Endothelial cell of umbilical vein (primary cell): ENCODE measurements around the gene KHDC3L.

Experiments
- CTCF ChIP-seq, 2 donors: IDR thresholded peaks; 1 replicate in 1 of 2; 2 replicates in 1 of 2; pipeline ENCODE4 v1.5.1; 2011; ENCODE audit warnings: low read length in 2 of 2, mild to moderate bottlenecking in 2 of 2, moderate library complexity in 2 of 2, control low read depth in 1 of 2, inconsistent platforms in 1 of 2, low read depth in 1 of 2; ENCODE audit not compliant: insufficient read depth in 1 of 2; ENCODE audit errors: extremely low read depth in 1 of 2
- EZH2 ChIP-seq: IDR thresholded peaks from 2 replicates; pipeline ENCODE4 v1.6.1; 2012; ENCODE audit warnings: borderline replicate concordance, low read depth, mild to moderate bottlenecking, moderate library complexity, low read length, inconsistent platforms; ENCODE audit not compliant: severe bottlenecking
- GATA2 ChIP-seq: IDR thresholded peaks from 2 replicates; pipeline ENCODE4 v1.7.0; 2011; ENCODE audit warnings: low read depth, mild to moderate bottlenecking, moderate library complexity, mixed read lengths, low read length; ENCODE audit not compliant: insufficient read length, insufficient read depth
- JUN ChIP-seq: IDR thresholded peaks from 2 replicates; pipeline ENCODE4 v1.6.1; 2011; ENCODE audit warnings: borderline replicate concordance, low read depth; ENCODE audit not compliant: insufficient read length, insufficient read depth
- MAX ChIP-seq: IDR thresholded peaks from 2 replicates; pipeline ENCODE4 v1.6.1; 2011; ENCODE audit not compliant: insufficient read depth, insufficient read length
- MYC ChIP-seq: IDR thresholded peaks from one replicate; pipeline ENCODE4 v1.6.1; 2011; ENCODE audit warnings: mild to moderate bottlenecking, low read depth, low read length
- POLR2A ChIP-seq: IDR thresholded peaks from 2 replicates; pipeline ENCODE4 v1.6.1; 2012; ENCODE audit warnings: low read depth, mild to moderate bottlenecking, control low read depth, low read length
- POLR2AphosphoS5 ChIP-seq: IDR thresholded peaks from 2 replicates; pipeline ENCODE4 v1.6.1; 2012; ENCODE audit warnings: low read depth, mild to moderate bottlenecking, control low read depth, low read length, moderate library complexity; ENCODE audit not compliant: insufficient read depth

DNA sequence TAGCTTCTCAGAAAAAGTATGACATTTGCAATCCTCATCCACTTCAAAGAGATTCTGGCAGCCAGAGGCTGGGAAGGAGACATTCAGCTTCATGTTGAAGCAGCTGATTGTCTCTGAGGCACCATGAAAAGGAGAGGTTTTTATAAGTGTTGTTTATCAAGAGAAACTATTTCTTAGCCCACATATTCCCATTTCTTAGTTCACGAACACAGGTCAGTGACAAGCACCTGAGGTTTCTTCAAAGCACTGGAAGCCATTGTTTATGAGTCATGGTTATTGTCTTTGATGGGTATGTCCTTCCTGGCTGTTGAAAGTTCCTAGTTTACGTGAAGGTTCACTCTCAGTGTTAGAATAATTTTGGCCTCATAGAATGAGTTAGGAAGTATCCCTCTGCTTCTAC lies 29.2 kb downstream of the KHDC3L start:
- TF ChIP-seq CTCF (IDR thresholded peaks at IDR 0.05; ENCODE audit: extremely low read depth in 1 of 2, insufficient read depth in 1 of 2, low read depth in 1 of 2, low read length in 2 of 2) = no peak
- TF ChIP-seq JUN = no peak
- no peak for TF ChIP-seq POLR2A
- TF ChIP-seq EZH2 = no peak
- TF ChIP-seq POLR2AphosphoS5 = no peak
- TF ChIP-seq MYC = no peak
- no peak for TF ChIP-seq MAX
- no peak for TF ChIP-seq GATA2
